Stimulated activated CD4-positive, alpha-beta T cell treated with anti-CD3 and anti-CD28 coated beads, Interleukin-1b, Interleukin-23, amount 100 ng/mL, for 48 hours (primary cell): ENCODE measurements around the gene GGA1.

ENCODE experiments used
- DNase-seq: peaks from one replicate; pipeline ENCODE4 v3.0.0-alpha.2; 2020

GGA1 gene

GRCh38 chr22:37608477-37609239 lies at the start of gene GGA1:
GGA1 (plus strand) TSS chr22:37608834; CDS start chr22:37608861, 27 bp downstream.
- DNase-seq = peak; percentile 97

GRCh38 chr22:37559521-37559900 lies 49.1 kb upstream of the GGA1 start:
- DNase-seq = no peak

GRCh38 chr22:37559901-37560607 lies 48.6 kb upstream of the GGA1 start, which contains the start of gene CDC42EP1:
CDC42EP1 (plus strand) TSS chr22:37560480; CDS start chr22:37566350, 5,870 bp downstream.
- no peak for DNase-seq

- DNase-seq = no peak
These were observed 47.9 kb upstream of the GGA1 start for GRCh38 chr22:37560608-37561211.

GRCh38 chr22:37561212-37562048 lies 47.2 kb upstream of the GGA1 start:
- DNase-seq = peak; percentile 84

GRCh38 chr22:37562049-37562875 lies 46.4 kb upstream of the GGA1 start:
- no peak for DNase-seq

- DNase-seq = no peak
These were observed 45.2 kb upstream of the GGA1 start for GRCh38 chr22:37563153-37564081.

- DNase-seq = no peak
These were observed 44.4 kb upstream of the GGA1 start for GRCh38 chr22:37564111-37564711.

- DNase-seq = no peak
These were observed 42.8 kb upstream of the GGA1 start for GRCh38 chr22:37565830-37566229.

- peak; percentile 22 for DNase-seq
These were observed 42.3 kb upstream of the GGA1 start for GRCh38 chr22:37566329-37566837.

GRCh38 chr22:37566903-37567798 lies 41.5 kb upstream of the GGA1 start:
- DNase-seq = peak; percentile 90

GRCh38 chr22:37568012-37568411 lies 40.6 kb upstream of the GGA1 start:
- no peak for DNase-seq

- no peak for DNase-seq
These were observed 40.1 kb upstream of the GGA1 start for GRCh38 chr22:37568448-37569008.

- no peak for DNase-seq
These were observed 39.4 kb upstream of the GGA1 start for GRCh38 chr22:37569009-37569920.

GRCh38 chr22:37569921-37570660 lies 38.5 kb upstream of the GGA1 start:
- DNase-seq = no peak

GRCh38 chr22:37570661-37570976 lies 38.0 kb upstream of the GGA1 start:
- DNase-seq = no peak
